Gastrocnemius medialis (tissue), 4 donors: ENCODE data around the gene VPS26C. TPM values are rescaled to one million over a fixed set of nuclear protein-coding genes. Genes with fewer than 3 reads are reported as not detected.

Experiments
- ATAC-seq, 2 donors: fragments of 150-250 bp; one replicate each; pipeline ENCODE4 v1.9.1; 2016
- DNase-seq, 2 donors: peaks; one replicate each; pipeline ENCODE4 v3.0.0-alpha.2; 2019
- H3K27ac ChIP-seq, 4 donors: fragments of 200-600 bp; sonication (generic); 1 replicate in 1 of 4; 2 replicates in 3 of 4; pipeline ENCODE4 v1.5.1; 2016 to 2018; ENCODE audit warnings: mild to moderate bottlenecking in 2 of 4, moderate library complexity in 1 of 4
- H3K27me3 ChIP-seq, 3 donors: fragments of 200-600 bp; sonication (generic) in 2 of 3; 1 replicate in 1 of 3; 2 replicates in 2 of 3; pipeline versions ENCODE4 v1.5.1 to v1.6.0; 2016 to 2019; ENCODE audit warnings: mild to moderate bottlenecking in 1 of 3, moderate library complexity in 1 of 3
- H3K36me3 ChIP-seq, 2 donors: fragments of 200-600 bp; sonication (generic) in 1 of 2; one replicate each; pipeline ENCODE4 v1.5.1; 2017 to 2018
- H3K4me1 ChIP-seq, 2 donors: fragments of 200-600 bp; sonication (generic) in 1 of 2; one replicate each; pipeline ENCODE4 v1.5.1; 2016 to 2017; ENCODE audit warnings: mild to moderate bottlenecking in 2 of 2
- H3K4me3 ChIP-seq, 4 donors: fragments of 200-600 bp; sonication (generic) in 3 of 4; 1 replicate in 1 of 4; 2 replicates in 3 of 4; pipeline ENCODE4 v1.5.1; 2016 to 2019; ENCODE audit warnings: mild to moderate bottlenecking in 2 of 4
- H3K9me3 ChIP-seq, 3 donors: fragments of 200-600 bp; sonication (generic) in 2 of 3; 1 replicate in 1 of 3; 2 replicates in 2 of 3; pipeline ENCODE4 v1.5.1; 2016 to 2019
- CTCF ChIP-seq, 5 experiments: fragments of 450-650 bp in 3 of 5; fragments of 200-600 bp in 2 of 5; sonication (generic) in 2 of 5; IDR thresholded peaks in 4 of 5; conservative IDR thresholded peaks in 1 of 5; 1 replicate in 4 of 5; 2 replicates in 1 of 5; pipeline ENCODE4 v1.5.1; 2016 to 2019; ENCODE audit warnings: antibody characterized with exemption in 5 of 5, mild to moderate bottlenecking in 3 of 5, moderate library complexity in 3 of 5
- POLR2A ChIP-seq, 2 donors: fragments of 450-650 bp; IDR thresholded peaks; one replicate each; pipeline ENCODE4 v1.6.1; 2017; ENCODE audit warnings: antibody characterized with exemption in 2 of 2, mild to moderate bottlenecking in 2 of 2, moderate library complexity in 2 of 2
- in situ Hi-C, 4 donors: fragments of 200-750 bp; cut with MboI; loops; one replicate each; pipeline versions ENCODE4 v1.15.0 to v1.8.0; 2017; ENCODE audit warnings: low sequenced_read_pairs in 4 of 4
- intact Hi-C: fragments of 100-400 bp; cut with DNase I; formaldehyde crosslinking; loops from one replicate; pipeline ENCODE4 v1.15.1; 2023; ENCODE audit warnings: low total_unique reads
- total RNA-seq, 4 donors: library from RNA; depleted of rRNA; stranded (reverse); fragments of >200 nt; gene quantifications; one replicate each; pipeline versions ENCODE4 v1.1.0 to v1.2.3, GENCODE V29; 2016

VPS26C gene
- total RNA-seq, 4 donors from 2014 or later = 57.6 to 82.7 (median 75.4) TPM

GRCh38 chr21:37199057-37199924 is 67.8 kb downstream of the VPS26C start:
- Histone ChIP-seq H3K27ac (peak overlapping the region in 2 of 4 donors; percentile 35 to 74), H3K36me3 (peaks cover 0 to 28% of the 10 kb centered on the region in 2 donors), H3K27me3 (no peaks in the 10 kb centered on the region), H3K9me3 (no peaks in the 10 kb centered on the region), H3K4me3 (no peak overlapping the region), H3K4me1 (peaks cover 18 to 19% of the 10 kb centered on the region in 2 donors)
- intact Hi-C loops (no loop called here), in situ Hi-C loops (no loop called here)
- DNase-seq = no peak
- ATAC-seq = no peak
- TF ChIP-seq POLR2A (IDR thresholded peaks at IDR 0.05) (no peak), CTCF (IDR thresholded peaks at IDR 0.05 in 4 of 5, conservative IDR thresholded peaks at IDR 0.05 in 1 of 5) (no peak)

GRCh38 chr21:37197746-37198145 is 69.4 kb downstream of the VPS26C start:
- peaks cover 0 to 39% of the 10 kb centered on the region in 2 donors for H3K36me3 ChIP-seq
- in situ Hi-C loops = no loop called here

GRCh38 chr21:37196847-37197246 is 70.3 kb downstream of the VPS26C start:
- Histone ChIP-seq H3K27me3 (no peaks in the 10 kb centered on the region), H3K36me3 (peaks cover 0 to 39% of the 10 kb centered on the region in 2 donors), H3K27ac (no peak overlapping the region), H3K9me3 (no peaks in the 10 kb centered on the region), H3K4me3 (no peak overlapping the region), H3K4me1 (peaks cover 18 to 19% of the 10 kb centered on the region in 2 donors)
- DNase-seq (no peak), ATAC-seq (no peak)
- intact Hi-C loops (no loop called here), in situ Hi-C loops (no loop called here)
- TF ChIP-seq POLR2A (IDR thresholded peaks at IDR 0.05) = no peak
- no peak for TF ChIP-seq CTCF (IDR thresholded peaks at IDR 0.05 in 4 of 5, conservative IDR thresholded peaks at IDR 0.05 in 1 of 5)

More at GRCh38 chr21:37197746-37198145, 69.4 kb downstream of the VPS26C start:
- H3K27ac ChIP-seq = no peak overlapping the region
- TF ChIP-seq POLR2A (IDR thresholded peaks at IDR 0.05) = no peak
- no peak for TF ChIP-seq CTCF (IDR thresholded peaks at IDR 0.05 in 4 of 5, conservative IDR thresholded peaks at IDR 0.05 in 1 of 5)
- intact Hi-C loops = no loop called here
- peaks cover 18 to 19% of the 10 kb centered on the region in 2 donors for H3K4me1 ChIP-seq
- DNase-seq (no peak), ATAC-seq (no peak)
- no peaks in the 10 kb centered on the region for H3K27me3 ChIP-seq
- H3K4me3 ChIP-seq = no peak overlapping the region
- no peaks in the 10 kb centered on the region for H3K9me3 ChIP-seq

- no peaks in the 10 kb centered on the region for H3K27me3 ChIP-seq
- H3K36me3 ChIP-seq = peaks cover 0 to 35% of the 10 kb centered on the region in 2 donors
- in situ Hi-C loops = no loop called here
- no peak overlapping the region for H3K27ac ChIP-seq
- ATAC-seq (no peak), DNase-seq (no peak)
- intact Hi-C loops = no loop called here
- no peak for TF ChIP-seq POLR2A (IDR thresholded peaks at IDR 0.05)
- no peak for TF ChIP-seq CTCF (IDR thresholded peaks at IDR 0.05 in 4 of 5, conservative IDR thresholded peaks at IDR 0.05 in 1 of 5)
- no peaks in the 10 kb centered on the region for H3K9me3 ChIP-seq
- H3K4me1 ChIP-seq = peaks cover 15 to 16% of the 10 kb centered on the region in 2 donors
- H3K4me3 ChIP-seq = no peak overlapping the region
Observed at GRCh38 chr21:37195610-37196009, 71.5 kb downstream of the VPS26C start.
